Stimulated activated CD8-positive, alpha-beta memory T cell treated with anti-CD3 and anti-CD28 coated beads, Interleukin-4, amount 100 ng/mL, for 48 hours (primary cell): Measurements from ENCODE around the gene ETFA.

ENCODE experiments used
- DNase-seq: peaks from one replicate; pipeline ENCODE4 v3.0.0-alpha.2; 2020

ETFA gene

GRCh38 chr15:76191539-76192244, 119.6 kb downstream of the ETFA start:
- no peak for DNase-seq

- peak; percentile 88 for DNase-seq
Measured at GRCh38 chr15:76190751-76191538, 120.3 kb downstream of the ETFA start.

- DNase-seq = no peak
Measured at GRCh38 chr15:76190070-76190564, 121.2 kb downstream of the ETFA start.

- DNase-seq = no peak
Measured at GRCh38 chr15:76189106-76189505, 122.2 kb downstream of the ETFA start.

GRCh38 chr15:76187163-76187562, 124.1 kb downstream of the ETFA start:
- DNase-seq = no peak

- DNase-seq = peak; percentile 38
Measured at GRCh38 chr15:76185716-76186115, 125.6 kb downstream of the ETFA start.

GRCh38 chr15:76184650-76185035, 126.6 kb downstream of the ETFA start:
- DNase-seq = no peak

- no peak for DNase-seq
Measured at GRCh38 chr15:76183930-76184649, 127.2 kb downstream of the ETFA start.

GRCh38 chr15:76181705-76182107, 129.6 kb downstream of the ETFA start:
- peak; percentile 43 for DNase-seq

- no peak for DNase-seq
Measured at GRCh38 chr15:76180321-76180720, 130.9 kb downstream of the ETFA start.

GRCh38 chr15:76179023-76179422, 132.2 kb downstream of the ETFA start:
- no peak for DNase-seq

- DNase-seq = no peak
Measured at GRCh38 chr15:76178296-76179000, 132.8 kb downstream of the ETFA start.

GRCh38 chr15:76177491-76178040, 133.7 kb downstream of the ETFA start:
- no peak for DNase-seq

- DNase-seq = no peak
Measured at GRCh38 chr15:76176487-76177085, 134.7 kb downstream of the ETFA start.

GRCh38 chr15:76176059-76176458, 135.2 kb downstream of the ETFA start:
- DNase-seq = no peak

GRCh38 chr15:76175442-76175841, 135.8 kb downstream of the ETFA start:
- no peak for DNase-seq

- no peak for DNase-seq
Measured at GRCh38 chr15:76174654-76175053, 136.6 kb downstream of the ETFA start.

GRCh38 chr15:76173317-76173834, 137.9 kb downstream of the ETFA start:
- DNase-seq = no peak

- DNase-seq = no peak
Measured at GRCh38 chr15:76172782-76173181, 138.5 kb downstream of the ETFA start.

- DNase-seq = no peak
Measured at GRCh38 chr15:76169911-76170800, 141.1 kb downstream of the ETFA start.

- DNase-seq = no peak
Measured at GRCh38 chr15:76169018-76169417, 142.3 kb downstream of the ETFA start.
